Measurements from ENCODE around the gene TSPAN32. TPM values are rescaled to one million over a fixed set of nuclear protein-coding genes. Genes with fewer than 3 reads are reported as not detected.
"Not testable (repeated sequence)": the region's sequence is repeated elsewhere in the genome, so short reads cannot be mapped to it uniquely, and the experiment has no call there.

The TSPAN32 gene
- total RNA-seq, 1 experiment from 2014 or later = not detected

- Histone ChIP-seq H4K20me1 (ENCODE audit: insufficient read depth, low read depth, low read length) (peaks cover 3% of the 10 kb centered on the region; the same call in 1 of the 2 replicates), H3K27ac (ENCODE audit: low read length) (no peak overlapping the region), H3K9me3 (ENCODE audit: low read length) (no peaks in the 10 kb centered on the region), H3K4me3 (ENCODE audit: low read length) (no peak overlapping the region), H3K9ac (ENCODE audit: low read length) (no peak overlapping the region), H3K79me2 (ENCODE audit: low read length) (no peaks in the 10 kb centered on the region), H3K27me3 (ENCODE audit: low read length) (no peaks in the 10 kb centered on the region), H2AFZ (ENCODE audit: low read length) (no peak overlapping the region), H3K9me2 (replicated peaks; ENCODE audit: insufficient read depth, low read length) (no peaks in the 10 kb centered on the region), H3K4me2 (ENCODE audit: low read depth, low read length, poor library complexity, severe bottlenecking) (no peak overlapping the region), H3K4me1 (ENCODE audit: low read length) (no peaks in the 10 kb centered on the region), H3K36me3 (ENCODE audit: insufficient read depth, low read length) (no peaks in the 10 kb centered on the region)
- no peak for DNase-seq
Measured at GRCh38 chr11:2361565-2361964, 59.8 kb downstream of the TSPAN32 start.

GRCh38 chr11:2362414-2362813 lies 60.6 kb downstream of the TSPAN32 start:
- Histone ChIP-seq H3K27ac (ENCODE audit: low read length) (no peak overlapping the region), H4K20me1 (ENCODE audit: insufficient read depth, low read depth, low read length) (peaks cover 6% of the 10 kb centered on the region; the same call in 1 of the 2 replicates), H3K27me3 (ENCODE audit: low read length) (no peaks in the 10 kb centered on the region), H3K79me2 (ENCODE audit: low read length) (no peaks in the 10 kb centered on the region), H3K9ac (ENCODE audit: low read length) (no peak overlapping the region), H3K4me2 (ENCODE audit: low read depth, low read length, poor library complexity, severe bottlenecking) (no peak overlapping the region), H3K9me3 (ENCODE audit: low read length) (no peaks in the 10 kb centered on the region), H3K36me3 (ENCODE audit: insufficient read depth, low read length) (no peaks in the 10 kb centered on the region), H3K9me2 (replicated peaks; ENCODE audit: insufficient read depth, low read length) (no peaks in the 10 kb centered on the region), H3K4me3 (ENCODE audit: low read length) (no peak overlapping the region), H3K4me1 (ENCODE audit: low read length) (no peaks in the 10 kb centered on the region), H2AFZ (ENCODE audit: low read length) (no peak overlapping the region)
- no peak for DNase-seq

- H3K9me2 ChIP-seq (replicated peaks; ENCODE audit: insufficient read depth, low read length) = no peaks in the 10 kb centered on the region
- H2AFZ ChIP-seq (ENCODE audit: low read length) = no peak overlapping the region
- no peak overlapping the region for H3K4me2 ChIP-seq (ENCODE audit: low read depth, low read length, poor library complexity, severe bottlenecking)
- no peak overlapping the region for H3K27ac ChIP-seq (ENCODE audit: low read length)
- no peaks in the 10 kb centered on the region for H3K79me2 ChIP-seq (ENCODE audit: low read length)
- H3K36me3 ChIP-seq (ENCODE audit: insufficient read depth, low read length) = no peaks in the 10 kb centered on the region
- no peak overlapping the region for H3K4me3 ChIP-seq (ENCODE audit: low read length)
- H3K27me3 ChIP-seq (ENCODE audit: low read length) = no peaks in the 10 kb centered on the region
- no peak overlapping the region for H3K9ac ChIP-seq (ENCODE audit: low read length)
- peaks cover 6% of the 10 kb centered on the region; the same call in 1 of the 2 replicates for H4K20me1 ChIP-seq (ENCODE audit: insufficient read depth, low read depth, low read length)
- no peak for DNase-seq
- H3K4me1 ChIP-seq (ENCODE audit: low read length) = no peaks in the 10 kb centered on the region
- no peaks in the 10 kb centered on the region for H3K9me3 ChIP-seq (ENCODE audit: low read length)
Measured at GRCh38 chr11:2363130-2363529, 61.3 kb downstream of the TSPAN32 start.

- Histone ChIP-seq H3K27me3 (ENCODE audit: low read length) (no peaks in the 10 kb centered on the region), H3K9me2 (replicated peaks; ENCODE audit: insufficient read depth, low read length) (no peaks in the 10 kb centered on the region), H4K20me1 (ENCODE audit: insufficient read depth, low read depth, low read length) (peaks cover 6% of the 10 kb centered on the region; the same call in 1 of the 2 replicates), H3K4me2 (ENCODE audit: low read depth, low read length, poor library complexity, severe bottlenecking) (no peak overlapping the region), H3K36me3 (ENCODE audit: insufficient read depth, low read length) (no peaks in the 10 kb centered on the region), H3K9me3 (ENCODE audit: low read length) (no peaks in the 10 kb centered on the region), H3K4me1 (ENCODE audit: low read length) (no peaks in the 10 kb centered on the region), H3K4me3 (ENCODE audit: low read length) (no peak overlapping the region), H3K27ac (ENCODE audit: low read length) (no peak overlapping the region), H2AFZ (ENCODE audit: low read length) (no peak overlapping the region), H3K79me2 (ENCODE audit: low read length) (no peaks in the 10 kb centered on the region), H3K9ac (ENCODE audit: low read length) (no peak overlapping the region)
- DNase-seq = no peak
Measured at GRCh38 chr11:2363577-2364370, 62.0 kb downstream of the TSPAN32 start.

GRCh38 chr11:2364386-2364785 lies 62.6 kb downstream of the TSPAN32 start:
- not testable (repeated sequence) for H3K9me3 ChIP-seq (ENCODE audit: low read length); H3K27ac ChIP-seq (ENCODE audit: low read length); H2AFZ ChIP-seq (ENCODE audit: low read length); H3K36me3 ChIP-seq (ENCODE audit: insufficient read depth, low read length); H3K4me3 ChIP-seq (ENCODE audit: low read length); H4K20me1 ChIP-seq (ENCODE audit: insufficient read depth, low read depth, low read length); H3K27me3 ChIP-seq (ENCODE audit: low read length); H3K9ac ChIP-seq (ENCODE audit: low read length); H3K4me2 ChIP-seq (ENCODE audit: low read depth, low read length, poor library complexity, severe bottlenecking); DNase-seq; H3K9me2 ChIP-seq (replicated peaks; ENCODE audit: insufficient read depth, low read length); H3K4me1 ChIP-seq (ENCODE audit: low read length); H3K79me2 ChIP-seq (ENCODE audit: low read length)

- Histone ChIP-seq H3K79me2 (ENCODE audit: low read length) (no peaks in the 10 kb centered on the region), H3K9me3 (ENCODE audit: low read length) (no peaks in the 10 kb centered on the region), H4K20me1 (ENCODE audit: insufficient read depth, low read depth, low read length) (peaks cover 6% of the 10 kb centered on the region; the same call in 1 of the 2 replicates), H3K36me3 (ENCODE audit: insufficient read depth, low read length) (no peaks in the 10 kb centered on the region), H3K4me1 (ENCODE audit: low read length) (no peaks in the 10 kb centered on the region), H3K4me3 (ENCODE audit: low read length) (no peak overlapping the region), H3K4me2 (ENCODE audit: low read depth, low read length, poor library complexity, severe bottlenecking) (no peak overlapping the region), H3K27ac (ENCODE audit: low read length) (no peak overlapping the region), H3K27me3 (ENCODE audit: low read length) (no peaks in the 10 kb centered on the region), H3K9ac (ENCODE audit: low read length) (no peak overlapping the region), H3K9me2 (replicated peaks; ENCODE audit: insufficient read depth, low read length) (no peaks in the 10 kb centered on the region), H2AFZ (ENCODE audit: low read length) (no peak overlapping the region)
- no peak for DNase-seq
Measured at GRCh38 chr11:2365571-2366210, 63.9 kb downstream of the TSPAN32 start.

- DNase-seq = no peak
- no peaks in the 10 kb centered on the region for H3K4me1 ChIP-seq (ENCODE audit: low read length)
- H3K36me3 ChIP-seq (ENCODE audit: insufficient read depth, low read length) = no peaks in the 10 kb centered on the region
- H3K9ac ChIP-seq (ENCODE audit: low read length) = no peak overlapping the region
- no peaks in the 10 kb centered on the region for H3K9me3 ChIP-seq (ENCODE audit: low read length)
- no peak overlapping the region for H3K4me2 ChIP-seq (ENCODE audit: low read depth, low read length, poor library complexity, severe bottlenecking)
- H3K27me3 ChIP-seq (ENCODE audit: low read length) = no peaks in the 10 kb centered on the region
- no peaks in the 10 kb centered on the region for H3K9me2 ChIP-seq (replicated peaks; ENCODE audit: insufficient read depth, low read length)
- H2AFZ ChIP-seq (ENCODE audit: low read length) = no peak overlapping the region
- H3K79me2 ChIP-seq (ENCODE audit: low read length) = no peaks in the 10 kb centered on the region
- H3K4me3 ChIP-seq (ENCODE audit: low read length) = no peak overlapping the region
- H3K27ac ChIP-seq (ENCODE audit: low read length) = no peak overlapping the region
- H4K20me1 ChIP-seq (ENCODE audit: insufficient read depth, low read depth, low read length) = peaks cover 6% of the 10 kb centered on the region; the same call in 1 of the 2 replicates
Measured at GRCh38 chr11:2366276-2366675, 64.5 kb downstream of the TSPAN32 start.

- Histone ChIP-seq H3K36me3 (ENCODE audit: insufficient read depth, low read length) (no peaks in the 10 kb centered on the region), H3K79me2 (ENCODE audit: low read length) (no peaks in the 10 kb centered on the region), H3K9ac (ENCODE audit: low read length) (no peak overlapping the region), H3K9me3 (ENCODE audit: low read length) (no peaks in the 10 kb centered on the region), H2AFZ (ENCODE audit: low read length) (no peak overlapping the region), H3K27ac (ENCODE audit: low read length) (no peak overlapping the region), H4K20me1 (ENCODE audit: insufficient read depth, low read depth, low read length) (peaks cover 6% of the 10 kb centered on the region; the same call in 1 of the 2 replicates), H3K4me2 (ENCODE audit: low read depth, low read length, poor library complexity, severe bottlenecking) (no peak overlapping the region), H3K27me3 (ENCODE audit: low read length) (no peaks in the 10 kb centered on the region), H3K4me3 (ENCODE audit: low read length) (no peak overlapping the region), H3K4me1 (ENCODE audit: low read length) (peaks cover 3% of the 10 kb centered on the region; the same call in 1 of the 2 replicates), H3K9me2 (replicated peaks; ENCODE audit: insufficient read depth, low read length) (no peaks in the 10 kb centered on the region)
- DNase-seq = no peak
Measured at GRCh38 chr11:2366733-2367132, 64.9 kb downstream of the TSPAN32 start.
